Lower leg skin (tissue), 3 donors: ENCODE measurements around the gene AP1B1.

ENCODE experiments used
- CTCF ChIP-seq, 3 donors: fragments of 450-650 bp; IDR thresholded peaks; one replicate each; pipeline ENCODE4 v1.5.1; 2016; ENCODE audit warnings: antibody characterized with exemption in 3 of 3, mild to moderate bottlenecking in 3 of 3, moderate library complexity in 2 of 3
- POLR2A ChIP-seq, 2 donors: fragments of 450-650 bp; IDR thresholded peaks; one replicate each; pipeline ENCODE4 v1.6.1; 2016 to 2017; ENCODE audit warnings: antibody characterized with exemption in 2 of 2, mild to moderate bottlenecking in 1 of 2, moderate library complexity in 1 of 2

DNA sequence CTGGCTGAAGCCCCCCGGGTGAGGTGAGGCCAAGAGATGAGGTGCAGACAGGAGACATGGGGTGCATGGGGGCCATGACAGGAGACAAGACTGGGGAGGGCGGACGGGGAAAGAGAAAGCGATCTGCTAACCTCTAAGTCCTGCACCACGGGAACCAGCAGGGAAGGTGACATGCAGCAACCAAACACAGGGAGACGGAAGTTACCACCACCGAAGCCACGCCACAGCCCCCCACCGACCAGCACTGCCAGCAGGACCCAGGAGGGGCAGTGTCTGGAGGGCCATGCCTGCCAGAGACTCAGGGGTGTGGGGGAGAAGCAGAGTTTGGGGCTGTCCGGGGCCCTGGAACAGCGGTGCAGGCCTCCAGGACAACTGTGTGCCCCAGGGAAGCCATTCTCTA is 58.8 kb downstream of the AP1B1 start:
- no peak for TF ChIP-seq CTCF (IDR thresholded peaks at IDR 0.05)
- TF ChIP-seq POLR2A (IDR thresholded peaks at IDR 0.05) = no peak
